ENCODE data around the gene TMPRSS7. TPM values are rescaled to one million over a fixed set of nuclear protein-coding genes. Genes with fewer than 3 reads are reported as not detected.

The TMPRSS7 gene
- total and polyA plus RNA-seq, 7 donors, result not detected

- 55 to 60% (median 56%) methylated on average over 5 of the region's 5 CpGs for WGBS, 3 donors
- TF ChIP-seq CTCF (IDR thresholded peaks at IDR 0.05), result no peak
- intact Hi-C loops (cut with DNase I), result no loop called here
- no peaks in the 10 kb centered on the region for H3K27me3 ChIP-seq (ENCODE audit: insufficient read depth in 3 of 3, low read length in 2 of 3)
- H3K4me1 ChIP-seq, result no peaks in the 10 kb centered on the region
- ATAC-seq, result no peak
- no peaks in the 10 kb centered on the region for H3K9me3 ChIP-seq
- no peak overlapping the region for H3K4me3 ChIP-seq
- no peak for DNase-seq
- H3K27ac ChIP-seq, result no peak overlapping the region
- no peaks in the 10 kb centered on the region for H3K36me3 ChIP-seq (ENCODE audit: insufficient read depth in 1 of 2, low read depth in 1 of 2)
Observed at GRCh38 chr3:112109322-112109721, 74.8 kb downstream of the TMPRSS7 start.

DNA sequence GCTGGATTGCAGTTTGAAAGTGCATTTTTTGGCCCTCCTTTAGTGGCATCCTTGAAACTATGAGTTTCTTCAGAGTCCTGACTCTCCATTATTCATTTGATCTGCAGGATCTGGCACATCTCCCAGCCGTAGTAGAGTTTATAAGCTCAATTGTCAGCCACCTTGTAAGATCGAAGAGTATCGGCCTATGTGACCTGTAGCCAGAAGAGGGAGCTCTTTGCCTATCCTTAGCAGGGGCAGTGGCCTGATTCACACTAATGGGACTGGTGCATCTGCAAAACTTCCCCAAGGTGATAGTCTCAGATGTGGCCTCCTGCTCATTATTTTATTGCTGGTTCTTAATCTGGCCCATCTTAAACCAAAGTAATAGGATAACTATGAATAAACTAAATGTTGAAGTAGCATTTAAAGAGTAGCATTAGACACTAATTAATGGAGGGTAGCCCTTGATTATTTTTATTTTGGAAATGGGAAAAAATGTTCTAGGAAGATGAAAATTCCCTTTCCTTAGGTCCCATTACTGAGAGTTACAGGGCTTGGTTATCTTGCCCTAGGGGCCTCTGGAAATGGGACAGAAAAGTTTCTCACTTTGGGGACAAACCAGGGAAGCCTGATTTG is 77.4 kb downstream of the TMPRSS7 start:
- Histone ChIP-seq H3K36me3 (ENCODE audit: insufficient read depth in 1 of 2, low read depth in 1 of 2) (no peaks in the 10 kb centered on the region), H3K4me3 (no peak overlapping the region), H3K27me3 (ENCODE audit: insufficient read depth in 3 of 3, low read length in 2 of 3) (no peaks in the 10 kb centered on the region), H3K9me3 (no peaks in the 10 kb centered on the region), H3K27ac (no peak overlapping the region), H3K4me1 (no peaks in the 10 kb centered on the region)
- TF ChIP-seq CTCF (IDR thresholded peaks at IDR 0.05), result peak; percentile 50
- ATAC-seq, result peak in 3 of 4 donors; percentile 48 to 66 (median 59)
- no peak for DNase-seq
- WGBS, 3 donors, result 22 to 41% (median 29%) methylated on average over 3 of the region's 3 CpGs
- intact Hi-C loops (cut with DNase I), result loop anchor here in 1 of 2 donors (10.0 kb wide), 1 partner anchor 423 kb away; no protein-coding TSS in a partner anchor

GRCh38 chr3:112114576-112115160 is 80.1 kb downstream of the TMPRSS7 start:
- Histone ChIP-seq H3K27ac (no peak overlapping the region), H3K27me3 (ENCODE audit: insufficient read depth in 3 of 3, low read length in 2 of 3) (no peaks in the 10 kb centered on the region), H3K9me3 (no peaks in the 10 kb centered on the region), H3K4me1 (no peaks in the 10 kb centered on the region), H3K4me3 (no peak overlapping the region), H3K36me3 (ENCODE audit: insufficient read depth in 1 of 2, low read depth in 1 of 2) (no peaks in the 10 kb centered on the region)
- intact Hi-C loops (cut with DNase I), result loop anchor here in 1 of 2 donors (10.0 kb wide), 1 partner anchor 420 kb away; no protein-coding TSS in a partner anchor
- DNase-seq (no peak), ATAC-seq (no peak)
- no peak for TF ChIP-seq CTCF (IDR thresholded peaks at IDR 0.05)
- 82 to 90% (median 85%) methylated on average over 6 of the region's 6 CpGs for WGBS, 3 donors

- Histone ChIP-seq H3K27me3 (ENCODE audit: insufficient read depth in 3 of 3, low read length in 2 of 3) (no peaks in the 10 kb centered on the region), H3K4me3 (no peak overlapping the region), H3K4me1 (no peaks in the 10 kb centered on the region), H3K27ac (no peak overlapping the region), H3K36me3 (ENCODE audit: insufficient read depth in 1 of 2, low read depth in 1 of 2) (no peaks in the 10 kb centered on the region), H3K9me3 (no peaks in the 10 kb centered on the region)
- intact Hi-C loops (cut with DNase I), result loop anchor here in 1 of 2 donors (10.0 kb wide), 1 partner anchor 420 kb away; no protein-coding TSS in a partner anchor
- DNase-seq (no peak), ATAC-seq (no peak)
- TF ChIP-seq CTCF (IDR thresholded peaks at IDR 0.05), result no peak
- WGBS, 3 donors, result 73 to 76% (median 74%) methylated on average over 6 of the region's 6 CpGs
Observed at GRCh38 chr3:112115161-112115739, 80.7 kb downstream of the TMPRSS7 start.

Measured in psoas muscle (tissue), 8 donors.